GM12878 (cell line): ENCODE data around the gene IL16. TPM values are rescaled to one million over a fixed set of nuclear protein-coding genes. Genes with fewer than 3 reads are reported as not detected.

Source experiments
- ATAC-seq: fragments of 200-7000 bp; cut with Tn5 transposase; 3 replicates; pipeline ENCODE4 v1.9.1; 2020; ENCODE audit warnings: mild to moderate bottlenecking, moderate library complexity
- BruUV-seq: library from RNA; stranded (reverse); fragments of 400-500 nt; replicated peaks from 2 replicates; lab custom pipeline; 2021; lab: Mats Ljungman, UMichigan
- CTCF ChIA-PET: fragments of 300-600 bp; sonication (Branson Sonifier 250); formaldehyde crosslinking; extraction: SDS; loops from one replicate; lab custom pipeline; 2021; ENCODE audit warnings: inconsistent platforms; lab: Yijun Ruan, JAX
- POLR2A ChIA-PET: fragments of 350-600 bp; formaldehyde crosslinking; extraction: SDS; loops from one replicate; lab custom pipeline; 2021; ENCODE audit warnings: inconsistent platforms; lab: Charles Lee
- RAD21 ChIA-PET: fragments of 300-600 bp; sonication (Branson Sonifier 250); formaldehyde crosslinking; loops from one replicate; lab custom pipeline; 2023; ENCODE audit warnings: antibody characterized with exemption; ENCODE audit not compliant: unreplicated experiment; lab: Charles Lee
- SMC1A ChIA-PET: fragments of 300-600 bp; sonication (Branson Sonifier 250); formaldehyde crosslinking; loops from one replicate; lab custom pipeline; 2023; ENCODE audit not compliant: unreplicated experiment, uncharacterized antibody; lab: Charles Lee
- DNase-seq: peaks from one replicate; pipeline ENCODE4 v3.0.0-alpha.2; 2011; ENCODE audit warnings: low read depth, low spot score
- FAIRE-seq: peaks from 3 replicates; lab custom pipeline; 2011; peaks lifted over from hg19 to GRCh38; lab: Jason Lieb, UNC
- H2AFZ ChIP-seq: 2 replicates; pipeline ENCODE4 v1.6.0; 2011; ENCODE audit warnings: low read depth, low read length, control low read depth; ENCODE audit not compliant: control insufficient read depth
- H3K27ac ChIP-seq: 2 replicates; pipeline ENCODE4 v1.5.1; 2011; ENCODE audit warnings: control low read depth; ENCODE audit not compliant: control insufficient read depth, insufficient read depth
- H3K27me3 ChIP-seq, 2 experiments: replicated peaks in 1 of 2; 2 replicates each; pipeline versions ENCODE4 v1.6.0 to v1.6.1; 2011; ENCODE audit warnings: low read length in 1 of 2; ENCODE audit not compliant: control insufficient read depth in 2 of 2, insufficient read depth in 2 of 2
- H3K36me3 ChIP-seq, 2 experiments: 2 replicates each; pipeline ENCODE4 v1.5.1; 2011; ENCODE audit warnings: low read length in 1 of 2; ENCODE audit not compliant: control insufficient read depth in 2 of 2, insufficient read depth in 2 of 2
- H3K4me1 ChIP-seq: 2 replicates; pipeline ENCODE4 v1.6.1; 2011; ENCODE audit warnings: mild to moderate bottlenecking, low read length, moderate library complexity, mixed read lengths; ENCODE audit not compliant: control insufficient read depth, insufficient read depth
- H3K4me2 ChIP-seq: 2 replicates; pipeline ENCODE4 v1.6.0; 2011; ENCODE audit warnings: control low read depth; ENCODE audit not compliant: control insufficient read depth, insufficient read depth
- H3K4me3 ChIP-seq: fragments of 200-600 bp; sonication (generic); 2 replicates; pipeline ENCODE4 v1.5.1; 2016
- H3K79me2 ChIP-seq: 2 replicates; pipeline ENCODE4 v1.6.0; 2011; ENCODE audit warnings: low read length; ENCODE audit not compliant: control insufficient read depth, insufficient read depth
- H3K9ac ChIP-seq: 2 replicates; pipeline ENCODE4 v1.8.0; 2011; ENCODE audit warnings: low read length, control low read depth, mixed read lengths; ENCODE audit not compliant: control insufficient read depth, insufficient read depth
- H3K9me3 ChIP-seq: replicated peaks from 3 replicates; pipeline ENCODE4 v1.5.1; 2011; ENCODE audit warnings: mild to moderate bottlenecking, low read length; ENCODE audit not compliant: control insufficient read depth, insufficient read depth
- H4K20me1 ChIP-seq: 2 replicates; pipeline ENCODE4 v1.6.0; 2011; ENCODE audit not compliant: control insufficient read depth, insufficient read depth
- EP300 ChIP-seq, 2 experiments: fragments of 150-350 bp in 1 of 2; IDR thresholded peaks; 2 replicates each; pipeline ENCODE4 v1.6.1; 2011 to 2012; ENCODE audit warnings: low read depth in 2 of 2, low read length in 2 of 2, borderline replicate concordance in 1 of 2, improper control_type of control experiment in 1 of 2, inconsistent platforms in 1 of 2; ENCODE audit not compliant: control insufficient read depth in 1 of 2
- EZH2 ChIP-seq: IDR thresholded peaks from 2 replicates; pipeline ENCODE4 v1.6.1; 2012; ENCODE audit warnings: low read depth, mild to moderate bottlenecking, control low read depth, inconsistent platforms, low read length, borderline replicate concordance; ENCODE audit not compliant: control insufficient read depth
- GATAD2B ChIP-seq: fragments of 450-650 bp; conservative IDR thresholded peaks from 2 replicates; pipeline ENCODE4 v1.6.1; 2017; ENCODE audit warnings: low read depth, mild to moderate bottlenecking, moderate library complexity
- IKZF2 ChIP-seq, 2 experiments: fragments of 450-650 bp; IDR thresholded peaks; 2 replicates each; pipeline ENCODE4 v1.6.1; 2017; ENCODE audit warnings: mild to moderate bottlenecking in 2 of 2, moderate library complexity in 2 of 2
- JUNB ChIP-seq: IDR thresholded peaks from 2 replicates; pipeline ENCODE4 v1.6.1; 2016; ENCODE audit warnings: antibody characterized with exemption, mild to moderate bottlenecking
- MXI1 ChIP-seq: fragments of 150-350 bp; IDR thresholded peaks from 2 replicates; pipeline ENCODE4 v1.6.1; 2011; ENCODE audit warnings: low read depth, mild to moderate bottlenecking, inconsistent platforms, low read length, improper control_type of control experiment
- NFIC ChIP-seq: IDR thresholded peaks from 2 replicates; pipeline ENCODE4 v1.6.1; 2012; ENCODE audit warnings: low read depth, mild to moderate bottlenecking, inconsistent platforms, low read length, moderate library complexity
- NFYA ChIP-seq: IDR thresholded peaks from 2 replicates; pipeline ENCODE4 v1.6.1; 2011; ENCODE audit warnings: low read depth, mild to moderate bottlenecking, low read length, improper control_type of control experiment, borderline replicate concordance
- SREBF2 ChIP-seq: IDR thresholded peaks from 2 replicates; pipeline ENCODE4 v1.6.1; 2012; ENCODE audit warnings: mild to moderate bottlenecking, low read length
- SUPT20H ChIP-seq: IDR thresholded peaks from 2 replicates; pipeline ENCODE4 v1.6.1; 2011; ENCODE audit warnings: low read depth, mild to moderate bottlenecking, low read length, moderate library complexity, borderline replicate concordance; ENCODE audit not compliant: control insufficient read depth
- ZNF384 ChIP-seq: IDR thresholded peaks from 2 replicates; pipeline ENCODE4 v1.6.1; 2012; ENCODE audit warnings: low read depth, mild to moderate bottlenecking, low read length, improper control_type of control experiment, borderline replicate concordance
- WGBS: methylation state at CpG from one replicate; pipeline ENCODE4 v1.1.6; 2016; ENCODE audit warnings: low lambda C conversion rate; ENCODE audit not compliant: insufficient replicate concordance, insufficient coverage; ENCODE audit errors: missing lambda C conversion rate; 5-methylcytosine and 5-hydroxymethylcytosine counted together
- in situ Hi-C: fragments of 300-500 bp; cut with MboI; formaldehyde crosslinking; loops from 9 replicates; pipeline ENCODE4 v1.14.3; 2018; ENCODE audit warnings: mixed read lengths
- intact Hi-C: fragments of 100-400 bp; cut with micrococcal nuclease; formaldehyde crosslinking; loops from one replicate; pipeline ENCODE4 v1.14.2; 2022; ENCODE audit not compliant: unreplicated experiment
- polyA plus RNA-seq, 11 experiments: library from polyadenylated mRNA; depleted of rRNA in 4 of 11; unstranded in 6 of 11; stranded (reverse) in 5 of 11; fragments of >200 nt; fragmentation: Nextera tagmentation in 4 of 11; fragmentation: Illumina TruSeq in 1 of 11; extraction: Ambion mirVana in 4 of 11; extraction: Trizol in 1 of 11; gene quantifications; 1 replicate in 1 of 11; 2 replicates in 10 of 11; pipeline versions ENCODE4 v1.2.1 to v1.2.3, GENCODE V29; 2011 to 2016; ENCODE audit warnings: inconsistent platforms in 2 of 11, missing spikeins in 2 of 11, low read depth in 1 of 11
- total RNA-seq, 4 experiments: library from RNA; depleted of rRNA in 3 of 4; stranded (reverse); fragments of >200 nt in 3 of 4; fragmentation: Illumina TruSeq in 1 of 4; extraction: Trizol in 1 of 4; gene quantifications; 2 replicates each; pipeline versions ENCODE4 v1.2.1 to v1.2.3, GENCODE V29; 2013 to 2021
- TF ChIP-seq, protein P1 (sequence below): fragments of 450-650 bp; IDR thresholded peaks from 2 replicates; pipeline ENCODE4 v1.6.1; 2017; ENCODE audit warnings: mild to moderate bottlenecking, low read depth, inconsistent platforms; ENCODE audit not compliant: poor library complexity, severe bottlenecking
- TF ChIP-seq, protein P2 (sequence below): fragments of 450-650 bp; IDR thresholded peaks from 2 replicates; pipeline ENCODE4 v1.6.1; 2016; ENCODE audit warnings: mild to moderate bottlenecking
- TF ChIP-seq, protein P3 (sequence below): fragments of 450-650 bp; IDR thresholded peaks from 2 replicates; pipeline ENCODE4 v1.6.1; 2017; ENCODE audit warnings: mild to moderate bottlenecking, moderate library complexity

The IL16 gene
- total and polyA plus RNA-seq, 10 of the 15 experiments (the other 5 are each of a cell fraction or from before 2014, with no cell fraction given), result 21.7 to 206 (median 44.5) TPM

DNA sequence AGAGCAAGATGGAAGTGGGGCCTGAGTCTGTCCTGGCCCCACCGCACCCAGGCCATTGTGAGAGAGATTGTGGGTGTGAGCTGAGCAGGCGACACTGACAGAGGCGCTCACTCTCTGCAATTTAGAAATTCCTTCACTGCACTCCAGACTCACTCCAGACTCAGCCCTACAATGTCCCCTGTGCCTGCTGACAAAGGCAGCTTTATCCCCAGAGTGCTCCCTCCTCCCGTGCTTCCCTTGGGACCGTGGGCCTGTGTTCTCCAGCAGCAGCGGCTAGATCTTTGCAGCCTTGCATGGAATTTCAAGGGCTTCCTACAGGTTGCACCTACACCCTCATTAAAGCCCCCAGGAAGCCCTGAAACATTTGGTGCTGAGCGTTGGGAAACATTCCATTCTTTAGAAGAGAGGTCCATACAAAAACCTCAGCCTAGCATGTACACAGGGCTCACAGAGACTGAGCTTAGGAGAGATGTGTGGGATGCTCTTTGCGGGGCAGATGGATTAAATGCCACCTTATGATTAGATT is 1.3 kb upstream of the IL16 start (continued):
- TF ChIP-seq, protein P1, sequence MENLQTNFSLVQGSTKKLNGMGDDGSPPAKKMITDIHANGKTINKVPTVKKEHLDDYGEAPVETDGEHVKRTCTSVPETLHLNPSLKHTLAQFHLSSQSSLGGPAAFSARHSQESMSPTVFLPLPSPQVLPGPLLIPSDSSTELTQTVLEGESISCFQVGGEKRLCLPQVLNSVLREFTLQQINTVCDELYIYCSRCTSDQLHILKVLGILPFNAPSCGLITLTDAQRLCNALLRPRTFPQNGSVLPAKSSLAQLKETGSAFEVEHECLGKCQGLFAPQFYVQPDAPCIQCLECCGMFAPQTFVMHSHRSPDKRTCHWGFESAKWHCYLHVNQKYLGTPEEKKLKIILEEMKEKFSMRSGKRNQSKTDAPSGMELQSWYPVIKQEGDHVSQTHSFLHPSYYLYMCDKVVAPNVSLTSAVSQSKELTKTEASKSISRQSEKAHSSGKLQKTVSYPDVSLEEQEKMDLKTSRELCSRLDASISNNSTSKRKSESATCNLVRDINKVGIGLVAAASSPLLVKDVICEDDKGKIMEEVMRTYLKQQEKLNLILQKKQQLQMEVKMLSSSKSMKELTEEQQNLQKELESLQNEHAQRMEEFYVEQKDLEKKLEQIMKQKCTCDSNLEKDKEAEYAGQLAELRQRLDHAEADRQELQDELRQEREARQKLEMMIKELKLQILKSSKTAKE, result no peak
- TF ChIP-seq IKZF2 (IDR thresholded peaks at IDR 0.05), result no peak
- TF ChIP-seq EZH2, result no peak

DNA sequence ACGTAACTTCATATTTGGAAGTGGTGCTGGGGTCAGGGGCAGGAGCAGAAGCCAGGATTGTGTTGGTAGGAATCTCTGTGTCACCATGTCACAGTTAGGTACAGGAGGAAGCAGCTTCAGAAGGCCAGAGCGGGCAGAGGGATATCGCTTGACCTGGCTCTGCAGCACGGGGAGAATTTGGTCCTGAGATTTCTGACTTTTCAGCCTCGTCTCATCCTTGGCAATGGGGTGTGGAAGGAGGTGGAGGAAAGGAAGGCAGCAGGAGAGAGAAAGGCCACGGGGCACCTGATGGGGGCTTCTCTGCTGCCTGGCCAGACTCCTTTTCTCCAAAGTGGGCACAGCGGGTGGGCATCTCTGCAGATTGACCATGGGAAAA is 564 bp downstream of the IL16 start:
- FAIRE-seq (no peak), DNase-seq (no peak), ATAC-seq (no peak)
- H2AFZ ChIP-seq, result no peak overlapping the region
- ChIA-PET RAD21 (no interaction called here), POLR2A (no interaction called here), SMC1A (no interaction called here), CTCF (no interaction called here)
- no peaks in the 10 kb centered on the region for H3K9me3 ChIP-seq
- no peak overlapping the region for H3K4me2 ChIP-seq
- 38% methylated on average over 7 of the region's 7 CpGs for WGBS
- H3K9ac ChIP-seq, result no peak overlapping the region
- no peaks in the 10 kb centered on the region for H4K20me1 ChIP-seq
- H3K27ac ChIP-seq, result no peak overlapping the region
- in situ Hi-C loops (no loop called here), intact Hi-C loops (no loop called here)
- H3K4me1 ChIP-seq, result no peaks in the 10 kb centered on the region
- H3K36me3 ChIP-seq, result no peaks in the 10 kb centered on the region
- no TSS peak for BruUV-seq
- no peaks in the 10 kb centered on the region for H3K27me3 ChIP-seq
- H3K4me3 ChIP-seq, result no peak overlapping the region
- no peaks in the 10 kb centered on the region for H3K79me2 ChIP-seq
- TF ChIP-seq JUNB (no peak), EP300 (IDR thresholded peaks at IDR 0.05; ENCODE audit: borderline replicate concordance in 1 of 2, control insufficient read depth in 1 of 2, low read depth in 2 of 2, low read length in 2 of 2) (no peak), GATAD2B (no peak), SREBF2 (no peak), NFYA (no peak), MXI1 (no peak), NFIC (no peak), SUPT20H (no peak), ZNF384 (no peak)
- TF ChIP-seq, protein P2, sequence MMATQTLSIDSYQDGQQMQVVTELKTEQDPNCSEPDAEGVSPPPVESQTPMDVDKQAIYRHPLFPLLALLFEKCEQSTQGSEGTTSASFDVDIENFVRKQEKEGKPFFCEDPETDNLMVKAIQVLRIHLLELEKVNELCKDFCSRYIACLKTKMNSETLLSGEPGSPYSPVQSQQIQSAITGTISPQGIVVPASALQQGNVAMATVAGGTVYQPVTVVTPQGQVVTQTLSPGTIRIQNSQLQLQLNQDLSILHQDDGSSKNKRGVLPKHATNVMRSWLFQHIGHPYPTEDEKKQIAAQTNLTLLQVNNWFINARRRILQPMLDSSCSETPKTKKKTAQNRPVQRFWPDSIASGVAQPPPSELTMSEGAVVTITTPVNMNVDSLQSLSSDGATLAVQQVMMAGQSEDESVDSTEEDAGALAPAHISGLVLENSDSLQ, result no peak
- TF ChIP-seq, protein P3, sequence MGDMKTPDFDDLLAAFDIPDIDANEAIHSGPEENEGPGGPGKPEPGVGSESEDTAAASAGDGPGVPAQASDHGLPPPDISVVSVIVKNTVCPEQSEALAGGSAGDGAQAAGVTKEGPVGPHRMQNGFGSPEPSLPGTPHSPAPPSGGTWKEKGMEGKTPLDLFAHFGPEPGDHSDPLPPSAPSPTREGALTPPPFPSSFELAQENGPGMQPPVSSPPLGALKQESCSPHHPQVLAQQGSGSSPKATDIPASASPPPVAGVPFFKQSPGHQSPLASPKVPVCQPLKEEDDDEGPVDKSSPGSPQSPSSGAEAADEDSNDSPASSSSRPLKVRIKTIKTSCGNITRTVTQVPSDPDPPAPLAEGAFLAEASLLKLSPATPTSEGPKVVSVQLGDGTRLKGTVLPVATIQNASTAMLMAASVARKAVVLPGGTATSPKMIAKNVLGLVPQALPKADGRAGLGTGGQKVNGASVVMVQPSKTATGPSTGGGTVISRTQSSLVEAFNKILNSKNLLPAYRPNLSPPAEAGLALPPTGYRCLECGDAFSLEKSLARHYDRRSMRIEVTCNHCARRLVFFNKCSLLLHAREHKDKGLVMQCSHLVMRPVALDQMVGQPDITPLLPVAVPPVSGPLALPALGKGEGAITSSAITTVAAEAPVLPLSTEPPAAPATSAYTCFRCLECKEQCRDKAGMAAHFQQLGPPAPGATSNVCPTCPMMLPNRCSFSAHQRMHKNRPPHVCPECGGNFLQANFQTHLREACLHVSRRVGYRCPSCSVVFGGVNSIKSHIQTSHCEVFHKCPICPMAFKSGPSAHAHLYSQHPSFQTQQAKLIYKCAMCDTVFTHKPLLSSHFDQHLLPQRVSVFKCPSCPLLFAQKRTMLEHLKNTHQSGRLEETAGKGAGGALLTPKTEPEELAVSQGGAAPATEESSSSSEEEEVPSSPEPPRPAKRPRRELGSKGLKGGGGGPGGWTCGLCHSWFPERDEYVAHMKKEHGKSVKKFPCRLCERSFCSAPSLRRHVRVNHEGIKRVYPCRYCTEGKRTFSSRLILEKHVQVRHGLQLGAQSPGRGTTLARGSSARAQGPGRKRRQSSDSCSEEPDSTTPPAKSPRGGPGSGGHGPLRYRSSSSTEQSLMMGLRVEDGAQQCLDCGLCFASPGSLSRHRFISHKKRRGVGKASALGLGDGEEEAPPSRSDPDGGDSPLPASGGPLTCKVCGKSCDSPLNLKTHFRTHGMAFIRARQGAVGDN, result no peak
